GM21526 (cell line): Measurements from ENCODE around the gene ACACB.

Experiments
- ATAC-seq: cut with Tn5 transposase; IDR thresholded peaks from one replicate; pipeline ENCODE4 v1.9.1; 2021; ENCODE audit warnings: moderate library complexity; ENCODE audit not compliant: unreplicated experiment, low FRiP score

ACACB gene

GRCh38 chr12:109246221-109246620, 129.8 kb downstream of the ACACB start:
- ATAC-seq, result no peak

- no peak for ATAC-seq
Measured at GRCh38 chr12:109247831-109248654, 131.7 kb downstream of the ACACB start.

- no peak for ATAC-seq
Measured at GRCh38 chr12:109250523-109250922, 134.1 kb downstream of the ACACB start.

- ATAC-seq, result no peak
Measured at GRCh38 chr12:109252799-109253198, 136.4 kb downstream of the ACACB start.

- no peak for ATAC-seq
Measured at GRCh38 chr12:109253913-109254544, 137.6 kb downstream of the ACACB start.

GRCh38 chr12:109255377-109255776, 139.0 kb downstream of the ACACB start:
- no peak for ATAC-seq

- ATAC-seq, result no peak
Measured at GRCh38 chr12:109256011-109256410, 139.6 kb downstream of the ACACB start.

- ATAC-seq, result no peak
Measured at GRCh38 chr12:109258201-109258600, 141.8 kb downstream of the ACACB start.

- no peak for ATAC-seq
Measured at GRCh38 chr12:109258607-109259544, 142.5 kb downstream of the ACACB start.

- no peak for ATAC-seq
Measured at GRCh38 chr12:109259545-109259895, 143.1 kb downstream of the ACACB start.

GRCh38 chr12:109261087-109261486, 144.7 kb downstream of the ACACB start:
- no peak for ATAC-seq

- no peak for ATAC-seq
Measured at GRCh38 chr12:109261939-109262338, 145.6 kb downstream of the ACACB start.

GRCh38 chr12:109263439-109263838, 147.1 kb downstream of the ACACB start:
- ATAC-seq, result no peak

GRCh38 chr12:109264095-109264942, 147.9 kb downstream of the ACACB start:
- no peak for ATAC-seq

- no peak for ATAC-seq
Measured at GRCh38 chr12:109264943-109265650, 148.7 kb downstream of the ACACB start.

- ATAC-seq, result no peak
Measured at GRCh38 chr12:109266106-109266879, 149.9 kb downstream of the ACACB start.

- ATAC-seq, result no peak
Measured at GRCh38 chr12:109267361-109267760, 151.0 kb downstream of the ACACB start.

- ATAC-seq, result no peak
Measured at GRCh38 chr12:109268896-109269295, 152.5 kb downstream of the ACACB start.

GRCh38 chr12:109269428-109269827, 153.0 kb downstream of the ACACB start:
- no peak for ATAC-seq
